Left ventricle myocardium inferior (tissue), 1 donor: ENCODE measurements around the gene CXCR3. TPM values are rescaled to one million over a fixed set of nuclear protein-coding genes. Genes with fewer than 3 reads are reported as not detected.

Source experiments
- DNase-seq: peaks from one replicate; pipeline ENCODE4 v3.0.0-alpha.2; 2020
- H3K27ac ChIP-seq: fragments of 200-600 bp; replicated peaks from 2 replicates; pipeline ENCODE4 v1.8.0; 2021
- H3K27me3 ChIP-seq: fragments of 200-600 bp; 2 replicates; pipeline ENCODE4 v1.8.0; 2021; ENCODE audit warnings: low read depth
- H3K36me3 ChIP-seq: fragments of 200-600 bp; 2 replicates; pipeline ENCODE4 v1.8.0; 2021
- H3K4me1 ChIP-seq: fragments of 200-600 bp; 2 replicates; pipeline ENCODE4 v1.8.0; 2021
- H3K4me3 ChIP-seq: fragments of 200-600 bp; 2 replicates; pipeline ENCODE4 v1.8.0; 2021; ENCODE audit warnings: mild to moderate bottlenecking, moderate library complexity
- H3K9me3 ChIP-seq: fragments of 200-600 bp; replicated peaks from 2 replicates; pipeline ENCODE4 v1.8.0; 2021
- CTCF ChIP-seq: fragments of 200-600 bp; IDR thresholded peaks from 2 replicates; pipeline ENCODE4 v1.8.0; 2021; ENCODE audit warnings: antibody characterized with exemption, mild to moderate bottlenecking, borderline replicate concordance
- intact Hi-C: fragments of 100-400 bp; cut with micrococcal nuclease; formaldehyde crosslinking; loops from one replicate; pipeline ENCODE4 v1.11.0; 2022
- total RNA-seq: library from RNA; stranded (reverse); fragmentation: NEBNext Ultra II Directional; extraction: Animal tissue kit (Norgen Biotek cat#: 25700); gene quantifications from one replicate; pipeline ENCODE4 v1.2.1, GENCODE V29; 2021
- donor health status: DM: no; HTN: yes; CAD: no; lungs with severe emphysema.

CXCR3 gene
- total RNA-seq, 1 donor from 2014 or later: not detected

DNA sequence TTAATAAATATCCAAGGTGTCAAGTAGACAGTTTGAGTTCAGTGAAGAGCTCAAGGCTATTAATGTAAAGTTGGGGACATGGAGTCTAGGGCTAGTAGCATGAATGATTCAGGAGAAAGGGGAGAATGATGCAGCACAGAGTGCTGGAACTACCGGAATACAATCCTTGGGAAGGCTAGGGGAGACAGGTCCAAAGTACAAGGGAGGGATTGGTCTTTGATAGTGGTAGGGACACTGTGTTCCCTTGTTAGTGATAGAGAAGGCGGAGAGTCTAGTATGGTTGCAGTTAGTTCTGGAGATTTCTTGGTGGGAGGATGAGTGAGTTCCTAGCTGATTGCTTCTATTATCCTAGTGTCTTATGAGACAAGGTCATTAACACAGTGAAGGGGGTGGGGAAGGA is 31.4 kb downstream of the CXCR3 start:
- no peak for TF ChIP-seq CTCF
- H3K27ac ChIP-seq: peak overlapping the region; percentile 33
- intact Hi-C loops: no loop called here
- H3K4me1 ChIP-seq: no peaks in the 10 kb centered on the region
- H3K9me3 ChIP-seq: no peaks in the 10 kb centered on the region
- no peaks in the 10 kb centered on the region for H3K27me3 ChIP-seq
- DNase-seq: no peak
- H3K36me3 ChIP-seq: no peaks in the 10 kb centered on the region
- no peak overlapping the region for H3K4me3 ChIP-seq

- H3K4me1 ChIP-seq: no peaks in the 10 kb centered on the region
- no peak overlapping the region for H3K4me3 ChIP-seq
- H3K27ac ChIP-seq: peak overlapping the region; percentile 54
- H3K36me3 ChIP-seq: peaks cover 5% of the 10 kb centered on the region
- no peak for DNase-seq
- intact Hi-C loops: no loop called here
- H3K9me3 ChIP-seq: no peaks in the 10 kb centered on the region
- H3K27me3 ChIP-seq: no peaks in the 10 kb centered on the region
- TF ChIP-seq CTCF: no peak
Observed at GRCh38 chrX:71581210-71581609, 37.1 kb downstream of the CXCR3 start.

DNA sequence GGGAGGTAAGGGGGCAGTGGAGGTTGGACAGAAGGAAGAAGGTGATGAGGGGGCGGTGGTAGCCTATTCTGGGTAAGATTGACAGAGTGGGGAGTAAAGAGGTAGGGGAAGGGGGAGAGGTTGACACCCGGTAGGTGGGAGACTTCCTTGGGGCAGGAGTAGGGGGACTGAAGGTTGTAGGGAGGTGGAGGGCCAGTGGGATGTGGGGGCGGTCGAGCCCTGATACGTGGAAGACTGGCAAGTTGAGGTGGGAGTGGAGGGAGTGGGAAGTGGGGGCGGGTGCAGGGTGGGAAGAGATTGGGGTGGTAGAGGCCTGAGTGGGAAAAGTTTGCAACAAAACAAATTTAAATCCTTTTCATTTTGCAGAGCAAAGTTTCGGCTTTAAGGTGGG is 38.3 kb downstream of the CXCR3 start:
- peaks cover 14% of the 10 kb centered on the region for H3K36me3 ChIP-seq
- H3K4me1 ChIP-seq: no peaks in the 10 kb centered on the region
- intact Hi-C loops: no loop called here
- no peak for TF ChIP-seq CTCF
- no peaks in the 10 kb centered on the region for H3K9me3 ChIP-seq
- no peak overlapping the region for H3K27ac ChIP-seq
- no peaks in the 10 kb centered on the region for H3K27me3 ChIP-seq
- H3K4me3 ChIP-seq: no peak overlapping the region
- no peak for DNase-seq

- no peak for DNase-seq
- H3K4me1 ChIP-seq: no peaks in the 10 kb centered on the region
- no peak overlapping the region for H3K4me3 ChIP-seq
- no peaks in the 10 kb centered on the region for H3K9me3 ChIP-seq
- intact Hi-C loops: no loop called here
- H3K36me3 ChIP-seq: peaks cover 20% of the 10 kb centered on the region
- H3K27me3 ChIP-seq: no peaks in the 10 kb centered on the region
- no peak overlapping the region for H3K27ac ChIP-seq
- TF ChIP-seq CTCF: no peak
Observed at GRCh38 chrX:71579136-71579989, 38.9 kb downstream of the CXCR3 start.

GRCh38 chrX:71578253-71579135 is 39.8 kb downstream of the CXCR3 start, which contains the start of gene GCNA:
GCNA (plus strand) TSS chrX:71578437; CDS start chrX:71580822, 2,385 bp downstream.
- Histone ChIP-seq H3K4me3 (no peak within 1 kb of the TSS), H3K4me1 (no peaks in the 10 kb centered on the region), H3K27ac (peak within 1 kb of the TSS; percentile 30), H3K36me3 (peaks cover 29% of the 10 kb centered on the region), H3K27me3 (no peaks in the 10 kb centered on the region), H3K9me3 (no peaks in the 10 kb centered on the region)
- intact Hi-C loops: no loop called here
- no peak for TF ChIP-seq CTCF
- DNase-seq: no peak
